Activated CD8-positive, alpha-beta memory T cell treated with anti-CD3 and anti-CD28 coated beads, Interleukin-2, amount 50 U/mL, for 24 hours (primary cell): ENCODE results near the gene TRIM4.

Experiments used
- DNase-seq: peaks from one replicate; pipeline ENCODE4 v3.0.0-alpha.2; 2020; ENCODE audit errors: extremely low read depth

Gene TRIM4

DNA sequence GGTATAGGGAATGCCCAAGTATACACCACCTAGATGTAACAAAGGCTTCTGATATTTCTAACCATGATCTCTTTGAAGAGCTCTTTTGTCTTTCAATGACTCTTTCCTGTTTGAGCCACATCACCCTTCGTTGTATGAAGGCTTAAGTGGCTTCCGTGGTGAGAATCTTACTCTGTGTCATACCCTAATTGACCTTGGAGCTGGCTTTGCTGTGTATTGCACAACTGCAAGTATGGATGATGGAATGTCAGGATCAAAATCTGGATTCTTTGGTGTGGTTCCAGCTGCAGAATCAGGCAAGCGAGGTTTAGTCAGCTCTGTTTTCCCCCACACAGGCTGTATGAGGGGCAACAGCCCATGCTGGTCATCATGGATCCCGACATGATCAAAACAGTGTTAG lies 75.5 kb downstream of the TRIM4 start:
- no peak for DNase-seq

GRCh38 chr7:99842926-99843325 lies 76.4 kb downstream of the TRIM4 start:
- DNase-seq = no peak
